Left ventricle myocardium inferior (tissue), 1 donor: ENCODE results near the gene HSP90B1. TPM values are rescaled to one million over a fixed set of nuclear protein-coding genes. Genes with fewer than 3 reads are reported as not detected.
A peak's percentile ranks its signal among the peaks of the same experiment; 100 is the strongest.

ENCODE experiments used
- DNase-seq: peaks from one replicate; pipeline ENCODE4 v3.0.0-alpha.2; 2020
- H3K27ac ChIP-seq: fragments of 200-600 bp; replicated peaks from 2 replicates; pipeline ENCODE4 v1.8.0; 2021
- H3K27me3 ChIP-seq: fragments of 200-600 bp; 2 replicates; pipeline ENCODE4 v1.8.0; 2021; ENCODE audit warnings: low read depth
- H3K36me3 ChIP-seq: fragments of 200-600 bp; 2 replicates; pipeline ENCODE4 v1.8.0; 2021
- H3K4me1 ChIP-seq: fragments of 200-600 bp; 2 replicates; pipeline ENCODE4 v1.8.0; 2021
- H3K4me3 ChIP-seq: fragments of 200-600 bp; 2 replicates; pipeline ENCODE4 v1.8.0; 2021; ENCODE audit warnings: mild to moderate bottlenecking, moderate library complexity
- H3K9me3 ChIP-seq: fragments of 200-600 bp; replicated peaks from 2 replicates; pipeline ENCODE4 v1.8.0; 2021
- intact Hi-C: fragments of 100-400 bp; cut with micrococcal nuclease; formaldehyde crosslinking; loops from one replicate; pipeline ENCODE4 v1.11.0; 2022
- long read RNA-seq: library from polyadenylated mRNA; unstranded; transcript quantifications from one replicate; pipeline ENCODE4 v2.0.0, GENCODE V29; 2021
- total RNA-seq: library from RNA; stranded (reverse); fragmentation: NEBNext Ultra II Directional; extraction: Animal tissue kit (Norgen Biotek cat#: 25700); gene quantifications from one replicate; pipeline ENCODE4 v1.2.1, GENCODE V29; 2021
- TF ChIP-seq, protein P1 (sequence below): fragments of 200-600 bp; IDR thresholded peaks from 2 replicates; pipeline ENCODE4 v1.8.0; 2021; ENCODE audit warnings: antibody characterized with exemption, mild to moderate bottlenecking, borderline replicate concordance
- donor health status: DM: no; HTN: yes; CAD: no; lungs with severe emphysema.

Gene HSP90B1
- total RNA-seq: 348 TPM
- long read RNA-seq, transcript HSP90B1-201 (18 exons, 2,858 nt): major isoform, 441 of 484 reads
- long read RNA-seq, partial matches to known transcripts: 23 of 484 reads
- long read RNA-seq, other reads (novel, unspliced or antisense): 20 of 484 reads

DNA sequence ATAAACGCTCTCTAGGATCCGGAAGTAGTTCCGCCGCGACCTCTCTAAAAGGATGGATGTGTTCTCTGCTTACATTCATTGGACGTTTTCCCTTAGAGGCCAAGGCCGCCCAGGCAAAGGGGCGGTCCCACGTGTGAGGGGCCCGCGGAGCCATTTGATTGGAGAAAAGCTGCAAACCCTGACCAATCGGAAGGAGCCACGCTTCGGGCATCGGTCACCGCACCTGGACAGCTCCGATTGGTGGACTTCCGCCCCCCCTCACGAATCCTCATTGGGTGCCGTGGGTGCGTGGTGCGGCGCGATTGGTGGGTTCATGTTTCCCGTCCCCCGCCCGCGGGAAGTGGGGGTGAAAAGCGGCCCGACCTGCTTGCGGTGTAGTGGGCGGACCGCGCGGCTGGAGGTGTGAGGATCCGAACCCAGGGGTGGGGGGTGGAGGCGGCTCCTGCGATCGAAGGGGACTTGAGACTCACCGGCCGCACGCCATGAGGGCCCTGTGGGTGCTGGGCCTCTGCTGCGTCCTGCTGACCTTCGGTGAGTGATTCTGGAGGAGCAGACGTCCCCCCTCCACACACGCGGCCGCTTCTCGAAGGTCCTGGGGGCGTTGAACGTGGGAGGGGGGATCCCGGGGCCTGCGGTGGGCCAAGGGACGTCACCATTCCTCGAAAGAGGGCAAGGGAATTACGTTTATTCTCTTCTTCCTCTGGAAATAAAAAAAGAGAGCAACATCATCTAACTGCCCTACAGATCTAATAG lies at the start of gene HSP90B1:
HSP90B1 (plus strand) TSS at position 377 of the 753 bp plus-strand sequence; CDS start at position 483, 106 bp downstream.
- TF ChIP-seq, protein P1, sequence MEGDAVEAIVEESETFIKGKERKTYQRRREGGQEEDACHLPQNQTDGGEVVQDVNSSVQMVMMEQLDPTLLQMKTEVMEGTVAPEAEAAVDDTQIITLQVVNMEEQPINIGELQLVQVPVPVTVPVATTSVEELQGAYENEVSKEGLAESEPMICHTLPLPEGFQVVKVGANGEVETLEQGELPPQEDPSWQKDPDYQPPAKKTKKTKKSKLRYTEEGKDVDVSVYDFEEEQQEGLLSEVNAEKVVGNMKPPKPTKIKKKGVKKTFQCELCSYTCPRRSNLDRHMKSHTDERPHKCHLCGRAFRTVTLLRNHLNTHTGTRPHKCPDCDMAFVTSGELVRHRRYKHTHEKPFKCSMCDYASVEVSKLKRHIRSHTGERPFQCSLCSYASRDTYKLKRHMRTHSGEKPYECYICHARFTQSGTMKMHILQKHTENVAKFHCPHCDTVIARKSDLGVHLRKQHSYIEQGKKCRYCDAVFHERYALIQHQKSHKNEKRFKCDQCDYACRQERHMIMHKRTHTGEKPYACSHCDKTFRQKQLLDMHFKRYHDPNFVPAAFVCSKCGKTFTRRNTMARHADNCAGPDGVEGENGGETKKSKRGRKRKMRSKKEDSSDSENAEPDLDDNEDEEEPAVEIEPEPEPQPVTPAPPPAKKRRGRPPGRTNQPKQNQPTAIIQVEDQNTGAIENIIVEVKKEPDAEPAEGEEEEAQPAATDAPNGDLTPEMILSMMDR: no peak
- intact Hi-C loops: no loop called here
- H3K27me3 ChIP-seq: no peaks in the 10 kb centered on the region
- H3K9me3 ChIP-seq: no peaks in the 10 kb centered on the region
- peaks cover 70% of the 10 kb centered on the region for H3K4me1 ChIP-seq
- H3K27ac ChIP-seq: peak within 1 kb of the TSS; percentile 94
- peaks cover 37% of the 10 kb centered on the region for H3K36me3 ChIP-seq
- peak; percentile 99 for DNase-seq
- peak within 1 kb of the TSS; percentile 86 for H3K4me3 ChIP-seq

DNA sequence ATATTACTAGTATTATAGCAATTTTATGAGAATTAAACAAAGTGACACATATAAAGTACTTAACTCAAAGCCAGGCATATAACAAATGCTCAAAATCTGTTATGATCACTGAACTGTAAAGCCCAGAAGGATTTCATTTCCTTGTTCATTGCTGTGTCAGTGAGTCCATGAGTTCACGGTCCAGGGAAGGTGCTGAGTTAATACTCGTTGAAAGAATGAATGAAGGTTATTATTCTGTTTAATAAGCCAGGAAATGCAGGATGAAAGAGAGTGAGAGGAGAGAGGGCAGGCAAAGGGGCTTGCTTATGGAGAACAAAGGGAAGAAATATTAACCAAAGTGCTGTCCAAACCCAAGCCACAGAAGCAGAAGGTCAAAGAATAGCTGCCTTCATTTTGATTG lies 48.9 kb upstream of the HSP90B1 start:
- Histone ChIP-seq H3K27ac (no peak overlapping the region), H3K27me3 (no peaks in the 10 kb centered on the region), H3K36me3 (no peaks in the 10 kb centered on the region), H3K4me3 (no peak overlapping the region), H3K9me3 (no peaks in the 10 kb centered on the region), H3K4me1 (no peaks in the 10 kb centered on the region)
- no peak for DNase-seq
- intact Hi-C loops: no loop called here
- TF ChIP-seq, protein P1: no peak

- H3K36me3 ChIP-seq: no peaks in the 10 kb centered on the region
- no peak overlapping the region for H3K4me3 ChIP-seq
- no peak for DNase-seq
- H3K4me1 ChIP-seq: no peaks in the 10 kb centered on the region
- H3K27ac ChIP-seq: no peak overlapping the region
- H3K27me3 ChIP-seq: no peaks in the 10 kb centered on the region
- no peaks in the 10 kb centered on the region for H3K9me3 ChIP-seq
- intact Hi-C loops: no loop called here
- TF ChIP-seq, protein P1: no peak
Observed at GRCh38 chr12:103882861-103883596, 47.2 kb upstream of the HSP90B1 start.

- Histone ChIP-seq H3K4me1 (no peaks in the 10 kb centered on the region), H3K36me3 (no peaks in the 10 kb centered on the region), H3K9me3 (no peaks in the 10 kb centered on the region), H3K27me3 (no peaks in the 10 kb centered on the region), H3K27ac (no peak overlapping the region), H3K4me3 (no peak overlapping the region)
- TF ChIP-seq, protein P1: no peak
- intact Hi-C loops: no loop called here
- no peak for DNase-seq
Observed at GRCh38 chr12:103883908-103884307, 46.3 kb upstream of the HSP90B1 start.

GRCh38 chr12:103884316-103884715 lies 45.9 kb upstream of the HSP90B1 start:
- Histone ChIP-seq H3K9me3 (no peaks in the 10 kb centered on the region), H3K27me3 (no peaks in the 10 kb centered on the region)
- intact Hi-C loops: no loop called here

More at GRCh38 chr12:103884316-103884715, 45.9 kb upstream of the HSP90B1 start:
- no peaks in the 10 kb centered on the region for H3K36me3 ChIP-seq
- H3K27ac ChIP-seq: no peak overlapping the region
- TF ChIP-seq, protein P1: peak; percentile 52
- no peak for DNase-seq
- H3K4me3 ChIP-seq: no peak overlapping the region
- no peaks in the 10 kb centered on the region for H3K4me1 ChIP-seq
